Small intestine (tissue), 7 donors: ENCODE results near the gene ZFYVE19. TPM values are rescaled to one million over a fixed set of nuclear protein-coding genes. Genes with fewer than 3 reads are reported as not detected.
"Not testable (repeated sequence)": the region's sequence is repeated elsewhere in the genome, so short reads cannot be mapped to it uniquely, and the experiment has no call there.

Experiments used
- DNase-seq, 2 donors: peaks; one replicate each; pipeline versions ENCODE4 v3.0.0 to v3.0.0-alpha.2; 2013
- FAIRE-seq: peaks from 2 replicates; lab custom pipeline; 2012; peaks lifted over from hg19 to GRCh38; lab: Jason Lieb, UNC
- H3K27ac ChIP-seq, 3 donors: one replicate each; pipeline ENCODE4 v1.5.1; 2013; ENCODE audit warnings: low read length in 2 of 3, mild to moderate bottlenecking in 2 of 3, control low read depth in 1 of 3, inconsistent platforms in 1 of 3, low read depth in 1 of 3, moderate library complexity in 1 of 3
- H3K27me3 ChIP-seq, 3 donors: one replicate each; pipeline ENCODE4 v1.6.1; 2013; ENCODE audit warnings: low read length in 3 of 3, inconsistent platforms in 1 of 3; ENCODE audit not compliant: control insufficient read depth in 3 of 3, insufficient read depth in 3 of 3
- H3K36me3 ChIP-seq, 3 donors: one replicate each; pipeline ENCODE4 v1.6.1; 2013; ENCODE audit warnings: low read length in 3 of 3, inconsistent platforms in 1 of 3, low read depth in 1 of 3, mild to moderate bottlenecking in 1 of 3, moderate library complexity in 1 of 3; ENCODE audit not compliant: control insufficient read depth in 3 of 3, insufficient read depth in 2 of 3
- H3K4me1 ChIP-seq, 3 donors: one replicate each; pipeline ENCODE4 v1.6.1; 2013; ENCODE audit warnings: low read length in 2 of 3, inconsistent platforms in 1 of 3, low read depth in 1 of 3, mild to moderate bottlenecking in 1 of 3, moderate library complexity in 1 of 3; ENCODE audit not compliant: control insufficient read depth in 3 of 3, insufficient read depth in 2 of 3
- H3K4me3 ChIP-seq, 3 donors: one replicate each; pipeline ENCODE4 v1.5.1; 2013; ENCODE audit warnings: low read length in 3 of 3, control low read depth in 1 of 3, inconsistent platforms in 1 of 3, low read depth in 1 of 3, mild to moderate bottlenecking in 1 of 3, moderate library complexity in 1 of 3
- H3K9me3 ChIP-seq, 2 donors: one replicate each; pipeline ENCODE4 v1.6.1; 2013; ENCODE audit warnings: low read depth in 1 of 2, low read length in 1 of 2; ENCODE audit not compliant: control insufficient read depth in 2 of 2, insufficient read depth in 1 of 2
- WGBS, 3 donors: extraction: QIAGEN DNeasy Blood & Tissue Kit; methylation state at CpG; one replicate each; pipeline ENCODE4 v1.1.7; 2013; 5-methylcytosine and 5-hydroxymethylcytosine counted together
- polyA plus RNA-seq, 4 donors: library from polyadenylated mRNA; stranded (reverse) in 3 of 4; unstranded in 1 of 4; fragments of 200-250 nt in 3 of 4; fragments of 120-200 nt in 1 of 4; gene quantifications; one replicate each; pipeline versions ENCODE4 v1.2.1 to v1.2.3, GENCODE V29; 2013
- donor health status: healthy with polysubstance abuse.
- donor health status: control.
- donor health status: control.
- donor health status: Bipolar disorder and iron deficiency.
- donor health status: healthy.

ZFYVE19 gene
- polyA plus RNA-seq, 4 donors: 28.1 to 94.6 (median 44.1) TPM

GRCh38 chr15:40861147-40861546 is 54.3 kb downstream of the ZFYVE19 start:
- H3K27ac ChIP-seq, H3K9me3 ChIP-seq, H3K4me3 ChIP-seq, FAIRE-seq, H3K27me3 ChIP-seq: not testable (repeated sequence)
- peaks cover 0 to 46% (median 0%) of the 10 kb centered on the region in 3 donors for H3K4me1 ChIP-seq
- WGBS, 3 donors: 57 to 75% (median 62%) methylated on average over 4 of the region's 4 CpGs
- H3K36me3 ChIP-seq: peaks cover 0 to 29% (median 6%) of the 10 kb centered on the region in 3 donors
- peak in 1 of 2 donors; percentile 47 for DNase-seq

- Histone ChIP-seq H3K27me3 (no peaks in the 10 kb centered on the region), H3K27ac (no peak overlapping the region), H3K4me3 (no peak overlapping the region), H3K36me3 (peaks cover 0 to 4% (median 0%) of the 10 kb centered on the region in 3 donors), H3K9me3 (no peaks in the 10 kb centered on the region), H3K4me1 (peaks cover 0 to 31% (median 0%) of the 10 kb centered on the region in 3 donors)
- no peak for FAIRE-seq
- DNase-seq: peak in 1 of 2 donors; percentile 53
- WGBS, 3 donors: 33 to 50% (median 38%) methylated on average over 4 of the region's 4 CpGs
Measured at GRCh38 chr15:40863660-40864270, 56.9 kb downstream of the ZFYVE19 start.

Other genes with a start within 250 kb of the ZFYVE19 start
- gene CCDC32, start 242.0 kb upstream of the ZFYVE19 start, polyA plus RNA-seq: 10 to 100 TPM; 22.3 to 35.5 (median 23.6) TPM
- 10 to 100 TPM in 2 of 4 donors, 1 to 10 TPM in 2; 3.2 to 10.6 (median 7.0) TPM for gene RPUSD2, start 237.8 kb upstream of the ZFYVE19 start, polyA plus RNA-seq
- gene KNL1, start 212.8 kb upstream of the ZFYVE19 start, polyA plus RNA-seq: 10 to 100 TPM in 1 of 4 donors, 1 to 10 TPM in 3; 8.1 to 11.0 (median 8.9) TPM
- gene RAD51, start 111.9 kb upstream of the ZFYVE19 start, polyA plus RNA-seq: 1 to 10 TPM in 3 of 4 donors, under 1 TPM in 1; 0.89 to 8.5 (median 5.1) TPM
- 10 to 100 TPM; 36.6 to 80.8 (median 68.2) TPM for gene RMDN3, start 51.8 kb upstream of the ZFYVE19 start, polyA plus RNA-seq
- 100 to 1,000 TPM in 3 of 4 donors, 10 to 100 TPM in 1; 96.7 to 222 (median 147) TPM for gene GCHFR, start 43.0 kb upstream of the ZFYVE19 start, polyA plus RNA-seq
- 1 to 10 TPM in 1 of 4 donors, under 1 TPM in 2, not detected in 1; 0.88 to 5.1 (median 0.89) TPM for gene C15orf62, start 37.1 kb upstream of the ZFYVE19 start, polyA plus RNA-seq
- gene DNAJC17, start 384 bp downstream of the ZFYVE19 start, polyA plus RNA-seq: 10 to 100 TPM; 41.0 to 95.9 (median 59.1) TPM
- 100 to 1,000 TPM in 3 of 4 donors, 10 to 100 TPM in 1; 23.3 to 348 (median 226) TPM for gene PPP1R14D, start 21.6 kb downstream of the ZFYVE19 start, polyA plus RNA-seq
- gene SPINT1, start 37.0 kb downstream of the ZFYVE19 start, polyA plus RNA-seq: 100 to 1,000 TPM in 3 of 4 donors, 10 to 100 TPM in 1; 85.0 to 258 (median 187) TPM
- 1 to 10 TPM in 3 of 4 donors, under 1 TPM in 1; 0.67 to 1.9 (median 1.6) TPM for gene RHOV, start 67.1 kb downstream of the ZFYVE19 start, polyA plus RNA-seq
- 10 to 100 TPM in 3 of 4 donors, 1 to 10 TPM in 1; 7.6 to 20.2 (median 10.7) TPM for gene VPS18, start 87.4 kb downstream of the ZFYVE19 start, polyA plus RNA-seq
- 10 to 100 TPM in 2 of 4 donors, 1 to 10 TPM in 1, under 1 TPM in 1; 0.81 to 14.4 (median 7.3) TPM for gene DLL4, start 122.3 kb downstream of the ZFYVE19 start, polyA plus RNA-seq
- gene CHAC1, start 146.4 kb downstream of the ZFYVE19 start, polyA plus RNA-seq: 10 to 100 TPM in 1 of 4 donors, 1 to 10 TPM in 2, under 1 TPM in 1; 0.96 to 37.3 (median 5.0) TPM